Neural cell (in vitro differentiated cells): Measurements from ENCODE around the gene CCDC27. TPM values are rescaled to one million over a fixed set of nuclear protein-coding genes. Genes with fewer than 3 reads are reported as not detected.

Experiments
- H2AFZ ChIP-seq: fragments of 200-600, 300-800 bp; sonication (generic), shearing (Covaris generic); 2 replicates; pipeline ENCODE4 v1.6.0; 2014; ENCODE audit warnings: low read depth, mild to moderate bottlenecking, antibody characterized with exemption, low read length, moderate library complexity
- H3F3A ChIP-seq: fragments of 200-600 bp; shearing (Covaris generic); 2 replicates; pipeline ENCODE4 v1.6.1; 2016; ENCODE audit warnings: mild to moderate bottlenecking, moderate library complexity, mixed read lengths, antibody characterized with exemption, low read length; ENCODE audit not compliant: insufficient read depth, poor library complexity, severe bottlenecking
- H3K27ac ChIP-seq: fragments of 200-600, 300-800 bp; sonication (generic), shearing (Covaris generic); 2 replicates; pipeline ENCODE4 v1.5.1; 2014; ENCODE audit warnings: mild to moderate bottlenecking, low read length, moderate library complexity
- H3K27me3 ChIP-seq: fragments of 300-800, 200-600 bp; sonication (generic), shearing (Covaris generic); 2 replicates; pipeline ENCODE4 v1.6.0; 2014; ENCODE audit warnings: mild to moderate bottlenecking, low read depth, low read length, moderate library complexity; ENCODE audit not compliant: insufficient read depth
- H3K36me3 ChIP-seq: fragments of 300-800, 200-600 bp; sonication (generic), shearing (Covaris generic); 2 replicates; pipeline ENCODE4 v1.5.1; 2014; ENCODE audit warnings: mild to moderate bottlenecking, antibody characterized with exemption, low read length, moderate library complexity; ENCODE audit not compliant: insufficient read depth
- H3K4me2 ChIP-seq: fragments of 300-800, 200-600 bp; sonication (generic), shearing (Covaris generic); 2 replicates; pipeline ENCODE4 v1.6.0; 2014; ENCODE audit warnings: mild to moderate bottlenecking, low read length
- H3K4me3 ChIP-seq: fragments of 300-800, 200-600 bp; sonication (generic), shearing (Covaris generic); 2 replicates; pipeline ENCODE4 v1.5.1; 2014; ENCODE audit warnings: mild to moderate bottlenecking, low read length, moderate library complexity
- H3K79me2 ChIP-seq: fragments of 200-600 bp; shearing (Covaris generic); replicated peaks from 2 replicates; pipeline ENCODE4 v1.6.0; 2014; ENCODE audit warnings: mild to moderate bottlenecking, low read length, moderate library complexity; ENCODE audit not compliant: insufficient read depth
- H3K9ac ChIP-seq: fragments of 300-800, 200-600 bp; sonication (generic), shearing (Covaris generic); 2 replicates; pipeline ENCODE4 v1.6.1; 2016; ENCODE audit warnings: mild to moderate bottlenecking, low read length, mixed read lengths
- H3K9me2 ChIP-seq: fragments of 200-600 bp; shearing (Covaris generic); 2 replicates; pipeline ENCODE4 v1.6.1; 2016; ENCODE audit warnings: mild to moderate bottlenecking, low read length, mixed read lengths; ENCODE audit not compliant: insufficient read depth
- H3K9me3 ChIP-seq: fragments of 200-600, 300-800 bp; sonication (generic), shearing (Covaris generic); 2 replicates; pipeline ENCODE4 v1.6.1; 2016; ENCODE audit warnings: mild to moderate bottlenecking, mixed run types, low read length, moderate library complexity, mixed read lengths
- H4K20me1 ChIP-seq: fragments of 200-600 bp; shearing (Covaris generic); 2 replicates; pipeline ENCODE4 v1.6.1; 2016; ENCODE audit warnings: mild to moderate bottlenecking, mixed run types; ENCODE audit not compliant: insufficient read depth
- CTCF ChIP-seq: fragments of 450-650 bp; IDR thresholded peaks from 2 replicates; pipeline ENCODE4 v1.5.1; 2014; ENCODE audit warnings: antibody characterized with exemption, mild to moderate bottlenecking, moderate library complexity; ENCODE audit not compliant: poor library complexity, severe bottlenecking
- EP300 ChIP-seq: fragments of 450-650 bp; conservative IDR thresholded peaks from 2 replicates; pipeline ENCODE4 v1.6.1; 2014; ENCODE audit warnings: antibody characterized with exemption, mild to moderate bottlenecking, moderate library complexity; ENCODE audit not compliant: poor library complexity, severe bottlenecking
- EZH2 ChIP-seq: fragments of 200-600, 300-800 bp; shearing (Covaris generic), sonication (generic); IDR thresholded peaks from 2 replicates; pipeline ENCODE4 v1.6.1; 2014; ENCODE audit warnings: antibody characterized with exemption, low read length, borderline replicate concordance, mild to moderate bottlenecking; ENCODE audit not compliant: insufficient read depth, poor library complexity, severe bottlenecking
- MXI1 ChIP-seq: fragments of 450-650 bp; conservative IDR thresholded peaks from 2 replicates; pipeline ENCODE4 v1.6.1; 2014; ENCODE audit warnings: antibody characterized with exemption, mild to moderate bottlenecking; ENCODE audit not compliant: poor library complexity, severe bottlenecking
- POLR2AphosphoS5 ChIP-seq: IDR thresholded peaks from 2 replicates; pipeline ENCODE4 v1.6.1; 2012
- RAD21 ChIP-seq: fragments of 450-650 bp; conservative IDR thresholded peaks from 2 replicates; pipeline ENCODE4 v1.6.1; 2014; ENCODE audit warnings: antibody characterized with exemption, mild to moderate bottlenecking, moderate library complexity
- SMC3 ChIP-seq: fragments of 450-650 bp; conservative IDR thresholded peaks from 2 replicates; pipeline ENCODE4 v1.6.1; 2014; ENCODE audit warnings: antibody characterized with exemption, mild to moderate bottlenecking, moderate library complexity; ENCODE audit not compliant: poor library complexity
- TAF1 ChIP-seq: IDR thresholded peaks from 2 replicates; pipeline ENCODE4 v1.6.1; 2012; ENCODE audit warnings: low read depth
- polyA plus RNA-seq: library from polyadenylated mRNA; depleted of rRNA; stranded (reverse); fragments of >200 nt; gene quantifications from 2 replicates; pipeline ENCODE4 v1.2.3, GENCODE V29; 2014
- TF ChIP-seq, protein P1 (sequence below): IDR thresholded peaks from 2 replicates; pipeline ENCODE4 v1.6.1; 2012; ENCODE audit warnings: borderline replicate concordance

Gene CCDC27
- polyA plus RNA-seq, 1 donor from 2014 or later = not detected

GRCh38 chr1:3730543-3731247, 21.6 kb upstream of the CCDC27 start:
- H3K9ac ChIP-seq = no peak overlapping the region
- H3K9me2 ChIP-seq = no peaks in the 10 kb centered on the region
- H3F3A ChIP-seq = no peaks in the 10 kb centered on the region
- no peak overlapping the region for H2AFZ ChIP-seq
- no peaks in the 10 kb centered on the region for H4K20me1 ChIP-seq
- H3K9me3 ChIP-seq = no peaks in the 10 kb centered on the region
- no peaks in the 10 kb centered on the region for H3K27me3 ChIP-seq
- H3K4me3 ChIP-seq = no peak overlapping the region
- no peak for TF ChIP-seq MXI1
- TF ChIP-seq CTCF = no peak
- TF ChIP-seq TAF1 = no peak
- TF ChIP-seq POLR2AphosphoS5 = no peak
- no peak for TF ChIP-seq SMC3
- TF ChIP-seq RAD21 = no peak
- TF ChIP-seq, protein P1, sequence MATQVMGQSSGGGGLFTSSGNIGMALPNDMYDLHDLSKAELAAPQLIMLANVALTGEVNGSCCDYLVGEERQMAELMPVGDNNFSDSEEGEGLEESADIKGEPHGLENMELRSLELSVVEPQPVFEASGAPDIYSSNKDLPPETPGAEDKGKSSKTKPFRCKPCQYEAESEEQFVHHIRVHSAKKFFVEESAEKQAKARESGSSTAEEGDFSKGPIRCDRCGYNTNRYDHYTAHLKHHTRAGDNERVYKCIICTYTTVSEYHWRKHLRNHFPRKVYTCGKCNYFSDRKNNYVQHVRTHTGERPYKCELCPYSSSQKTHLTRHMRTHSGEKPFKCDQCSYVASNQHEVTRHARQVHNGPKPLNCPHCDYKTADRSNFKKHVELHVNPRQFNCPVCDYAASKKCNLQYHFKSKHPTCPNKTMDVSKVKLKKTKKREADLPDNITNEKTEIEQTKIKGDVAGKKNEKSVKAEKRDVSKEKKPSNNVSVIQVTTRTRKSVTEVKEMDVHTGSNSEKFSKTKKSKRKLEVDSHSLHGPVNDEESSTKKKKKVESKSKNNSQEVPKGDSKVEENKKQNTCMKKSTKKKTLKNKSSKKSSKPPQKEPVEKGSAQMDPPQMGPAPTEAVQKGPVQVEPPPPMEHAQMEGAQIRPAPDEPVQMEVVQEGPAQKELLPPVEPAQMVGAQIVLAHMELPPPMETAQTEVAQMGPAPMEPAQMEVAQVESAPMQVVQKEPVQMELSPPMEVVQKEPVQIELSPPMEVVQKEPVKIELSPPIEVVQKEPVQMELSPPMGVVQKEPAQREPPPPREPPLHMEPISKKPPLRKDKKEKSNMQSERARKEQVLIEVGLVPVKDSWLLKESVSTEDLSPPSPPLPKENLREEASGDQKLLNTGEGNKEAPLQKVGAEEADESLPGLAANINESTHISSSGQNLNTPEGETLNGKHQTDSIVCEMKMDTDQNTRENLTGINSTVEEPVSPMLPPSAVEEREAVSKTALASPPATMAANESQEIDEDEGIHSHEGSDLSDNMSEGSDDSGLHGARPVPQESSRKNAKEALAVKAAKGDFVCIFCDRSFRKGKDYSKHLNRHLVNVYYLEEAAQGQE = no peak
- TF ChIP-seq EZH2 = no peak
- no peak for TF ChIP-seq EP300
- H3K27ac ChIP-seq = no peak overlapping the region
- no peaks in the 10 kb centered on the region for H3K36me3 ChIP-seq
- no peak overlapping the region for H3K4me2 ChIP-seq
- H3K79me2 ChIP-seq = no peaks in the 10 kb centered on the region

DNA sequence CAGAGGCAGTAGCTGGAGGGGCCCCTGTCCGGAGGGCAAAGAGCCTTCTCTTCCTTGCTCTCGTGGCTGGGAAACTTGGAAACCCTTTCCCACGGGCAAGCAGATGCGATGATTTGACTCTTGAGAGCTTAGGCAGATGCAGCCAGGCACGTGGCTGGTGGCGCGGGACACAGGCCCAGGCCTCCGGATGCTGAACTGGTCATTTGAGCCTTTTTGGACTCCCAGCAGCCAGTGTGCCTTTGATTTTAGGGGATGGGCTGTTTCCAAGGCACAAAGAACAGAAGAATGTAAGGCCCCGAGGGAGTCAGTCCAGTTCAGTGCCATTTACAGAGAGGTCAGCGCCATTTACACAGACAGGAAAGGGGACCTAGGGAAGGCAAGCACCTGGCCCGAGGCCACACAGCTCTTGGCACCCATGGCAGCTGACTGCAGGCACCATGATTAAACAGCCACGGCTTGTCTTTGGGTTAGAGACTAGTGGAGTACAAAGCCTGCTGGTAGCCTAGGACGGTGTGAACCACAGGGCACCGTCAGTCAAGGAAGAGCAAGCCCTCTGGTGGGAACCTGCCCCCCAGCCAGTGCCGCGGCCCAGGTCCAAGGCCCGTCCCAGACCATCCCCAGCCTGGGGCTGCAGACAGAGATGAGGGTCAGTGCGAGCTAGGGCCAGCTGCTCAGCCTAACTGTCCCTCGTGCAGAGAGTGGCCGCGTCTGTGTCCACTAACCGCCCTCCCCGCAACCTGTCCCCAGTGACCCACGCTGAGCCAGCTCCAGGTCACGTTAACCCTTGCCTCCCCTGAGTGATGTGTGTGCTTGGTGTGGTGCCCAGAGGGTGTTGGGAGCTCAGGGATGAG, 20.4 kb upstream of the CCDC27 start:
- Histone ChIP-seq H3K79me2 (no peaks in the 10 kb centered on the region), H3K4me2 (no peak overlapping the region), H3K4me3 (no peak overlapping the region), H3K9me3 (no peaks in the 10 kb centered on the region), H3K9me2 (no peaks in the 10 kb centered on the region), H3F3A (no peaks in the 10 kb centered on the region), H3K27me3 (no peaks in the 10 kb centered on the region), H3K27ac (no peak overlapping the region), H4K20me1 (no peaks in the 10 kb centered on the region), H2AFZ (no peak overlapping the region), H3K9ac (no peak overlapping the region), H3K36me3 (no peaks in the 10 kb centered on the region)
- no peak for TF ChIP-seq TAF1
- no peak for TF ChIP-seq MXI1
- no peak for TF ChIP-seq CTCF
- TF ChIP-seq SMC3 = no peak
- TF ChIP-seq, protein P1 = no peak
- no peak for TF ChIP-seq EZH2
- no peak for TF ChIP-seq EP300
- no peak for TF ChIP-seq POLR2AphosphoS5
- no peak for TF ChIP-seq RAD21
